Colonic mucosa (tissue), 4 donors: ENCODE data around the gene STARD9. TPM values are rescaled to one million over a fixed set of nuclear protein-coding genes. Genes with fewer than 3 reads are reported as not detected.

Experiments
- DNase-seq: peaks from one replicate; pipeline ENCODE4 v3.0.0-alpha.2; 2020
- H3K27ac ChIP-seq: fragments of 200-600 bp; one replicate; pipeline ENCODE4 v1.8.0; 2021
- H3K27me3 ChIP-seq: fragments of 200-600 bp; one replicate; pipeline ENCODE4 v1.8.0; 2021
- H3K36me3 ChIP-seq: fragments of 200-600 bp; one replicate; pipeline ENCODE4 v1.8.0; 2021
- H3K4me1 ChIP-seq: fragments of 200-600 bp; one replicate; pipeline ENCODE4 v1.8.0; 2021; ENCODE audit warnings: mild to moderate bottlenecking
- H3K4me3 ChIP-seq: fragments of 200-600 bp; one replicate; pipeline ENCODE4 v1.8.0; 2021
- H3K9ac ChIP-seq, 2 donors: one replicate each; pipeline ENCODE4 v1.7.0; 2013; ENCODE audit warnings: control low read depth in 2 of 2, low read depth in 2 of 2, low read length in 2 of 2
- H3K9me3 ChIP-seq: fragments of 200-600 bp; one replicate; pipeline ENCODE4 v1.8.0; 2021
- intact Hi-C: fragments of 100-400 bp; cut with DNase I; formaldehyde crosslinking; loops from one replicate; pipeline ENCODE4 v1.14.1; 2022
- total RNA-seq, 2 donors: library from RNA; stranded (reverse); fragmentation: NEBNext Ultra II Directional in 1 of 2; extraction: Animal tissue kit (Norgen Biotek cat#: 25700) in 1 of 2; gene quantifications; one replicate each; pipeline ENCODE4 v1.2.1, GENCODE V29; 2021
- TF ChIP-seq, protein P1 (sequence below): fragments of 200-600 bp; IDR thresholded peaks from one replicate; pipeline ENCODE4 v1.8.0; 2022; ENCODE audit warnings: antibody characterized with exemption, mild to moderate bottlenecking
- donor health status: healthy.
- donor health status: DM: no; HTN: no; CAD: no.
- donor health status: DM: no; HTN: no; CAD: no.

The STARD9 gene
- total RNA-seq, 2 donors from 2014 or later, result 4.7 to 5.2 TPM

DNA sequence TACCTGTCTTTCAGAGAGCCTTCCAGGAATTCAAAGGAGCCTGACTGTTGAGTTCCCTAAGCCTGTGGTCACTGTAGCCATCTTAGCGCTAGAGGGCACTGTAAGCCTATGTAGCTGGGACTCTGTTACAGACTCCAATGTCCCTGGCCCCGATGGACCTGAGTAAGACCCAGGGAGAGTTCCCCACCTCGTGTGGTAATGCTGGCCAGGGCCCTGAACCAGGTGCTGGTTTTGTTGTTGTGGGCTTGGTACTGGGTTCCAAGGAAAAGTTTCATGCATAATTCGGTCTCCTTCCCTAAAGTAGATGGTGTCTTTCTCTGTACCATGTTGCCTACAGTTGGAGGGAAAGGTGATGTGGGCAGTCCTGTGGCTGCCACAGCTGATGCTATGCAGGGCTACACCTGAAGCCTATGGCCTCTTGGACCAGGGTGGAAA lies 129.1 kb downstream of the STARD9 start:
- H3K9ac ChIP-seq, result no peak overlapping the region
- H3K4me1 ChIP-seq, result no peaks in the 10 kb centered on the region
- no peak overlapping the region for H3K4me3 ChIP-seq
- H3K36me3 ChIP-seq, result no peaks in the 10 kb centered on the region
- TF ChIP-seq, protein P1, sequence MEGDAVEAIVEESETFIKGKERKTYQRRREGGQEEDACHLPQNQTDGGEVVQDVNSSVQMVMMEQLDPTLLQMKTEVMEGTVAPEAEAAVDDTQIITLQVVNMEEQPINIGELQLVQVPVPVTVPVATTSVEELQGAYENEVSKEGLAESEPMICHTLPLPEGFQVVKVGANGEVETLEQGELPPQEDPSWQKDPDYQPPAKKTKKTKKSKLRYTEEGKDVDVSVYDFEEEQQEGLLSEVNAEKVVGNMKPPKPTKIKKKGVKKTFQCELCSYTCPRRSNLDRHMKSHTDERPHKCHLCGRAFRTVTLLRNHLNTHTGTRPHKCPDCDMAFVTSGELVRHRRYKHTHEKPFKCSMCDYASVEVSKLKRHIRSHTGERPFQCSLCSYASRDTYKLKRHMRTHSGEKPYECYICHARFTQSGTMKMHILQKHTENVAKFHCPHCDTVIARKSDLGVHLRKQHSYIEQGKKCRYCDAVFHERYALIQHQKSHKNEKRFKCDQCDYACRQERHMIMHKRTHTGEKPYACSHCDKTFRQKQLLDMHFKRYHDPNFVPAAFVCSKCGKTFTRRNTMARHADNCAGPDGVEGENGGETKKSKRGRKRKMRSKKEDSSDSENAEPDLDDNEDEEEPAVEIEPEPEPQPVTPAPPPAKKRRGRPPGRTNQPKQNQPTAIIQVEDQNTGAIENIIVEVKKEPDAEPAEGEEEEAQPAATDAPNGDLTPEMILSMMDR, result peak; percentile 69
- H3K27ac ChIP-seq, result no peak overlapping the region
- no peaks in the 10 kb centered on the region for H3K9me3 ChIP-seq
- intact Hi-C loops, result loop anchor here (2.0 kb wide), 1 partner anchor 222 kb away; no protein-coding TSS in a partner anchor
- DNase-seq, result peak; percentile 68
- H3K27me3 ChIP-seq, result no peaks in the 10 kb centered on the region

GRCh38 chr15:42705336-42705735 lies 129.9 kb downstream of the STARD9 start:
- TF ChIP-seq, protein P1, result no peak

DNA sequence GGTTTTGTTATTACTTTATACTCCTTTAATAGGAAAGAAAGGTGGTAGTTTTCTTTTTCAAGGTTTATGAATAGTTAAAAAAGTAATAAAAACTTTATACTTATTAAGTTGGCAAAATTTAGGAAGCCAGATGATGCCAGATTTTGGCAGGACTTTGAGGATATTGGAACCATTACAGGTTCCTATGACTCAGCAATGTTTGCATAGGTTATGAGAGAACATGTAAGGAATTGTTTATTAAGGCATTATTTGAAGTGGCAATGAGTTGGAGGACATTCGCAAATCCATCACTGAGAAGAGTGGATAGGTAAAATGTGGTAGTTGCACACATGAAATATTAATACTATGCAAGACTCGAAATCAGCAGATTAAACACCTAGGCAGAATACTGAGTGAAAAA lies 131.7 kb downstream of the STARD9 start:
- H3K9ac ChIP-seq, result no peak overlapping the region
- H3K4me3 ChIP-seq, result no peak overlapping the region
- TF ChIP-seq, protein P1, result no peak
- intact Hi-C loops, result no loop called here
- no peaks in the 10 kb centered on the region for H3K4me1 ChIP-seq
- H3K36me3 ChIP-seq, result no peaks in the 10 kb centered on the region
- no peaks in the 10 kb centered on the region for H3K27me3 ChIP-seq
- no peak for DNase-seq
- H3K9me3 ChIP-seq, result no peaks in the 10 kb centered on the region
- H3K27ac ChIP-seq, result no peak overlapping the region

More at GRCh38 chr15:42705336-42705735, 129.9 kb downstream of the STARD9 start:
- DNase-seq, result no peak
- Histone ChIP-seq H3K27ac (no peak overlapping the region), H3K9me3 (no peaks in the 10 kb centered on the region), H3K36me3 (no peaks in the 10 kb centered on the region), H3K4me3 (no peak overlapping the region), H3K27me3 (no peaks in the 10 kb centered on the region), H3K4me1 (no peaks in the 10 kb centered on the region), H3K9ac (no peak overlapping the region)
- intact Hi-C loops, result loop anchor here (2.0 kb wide), 1 partner anchor 221 kb away; no protein-coding TSS in a partner anchor

- no peak overlapping the region for H3K9ac ChIP-seq
- H3K27me3 ChIP-seq, result no peaks in the 10 kb centered on the region
- H3K9me3 ChIP-seq, result no peaks in the 10 kb centered on the region
- H3K4me3 ChIP-seq, result no peak overlapping the region
- H3K4me1 ChIP-seq, result no peaks in the 10 kb centered on the region
- no peak overlapping the region for H3K27ac ChIP-seq
- no peak for DNase-seq
- TF ChIP-seq, protein P1, result no peak
- intact Hi-C loops, result no loop called here
- no peaks in the 10 kb centered on the region for H3K36me3 ChIP-seq
Measured at GRCh38 chr15:42707873-42708544, 132.6 kb downstream of the STARD9 start.

GRCh38 chr15:42710662-42711061 lies 135.3 kb downstream of the STARD9 start:
- H3K4me1 ChIP-seq, result no peaks in the 10 kb centered on the region
- no peak overlapping the region for H3K9ac ChIP-seq
- H3K4me3 ChIP-seq, result no peak overlapping the region
- no peaks in the 10 kb centered on the region for H3K9me3 ChIP-seq
- no peak overlapping the region for H3K27ac ChIP-seq
- no peak for DNase-seq
- H3K36me3 ChIP-seq, result no peaks in the 10 kb centered on the region
- TF ChIP-seq, protein P1, result no peak
- H3K27me3 ChIP-seq, result no peaks in the 10 kb centered on the region
- intact Hi-C loops, result no loop called here
